GM12878 (cell line): ENCODE results near the gene PPP3CB. TPM values are rescaled to one million over a fixed set of nuclear protein-coding genes. Genes with fewer than 3 reads are reported as not detected.

Experiments used
- ASH2L ChIP-seq: fragments of 300-600, 200-600 bp; sonication (generic); IDR thresholded peaks from 2 replicates; pipeline ENCODE4 v1.6.1; 2017; ENCODE audit warnings: low read depth, mild to moderate bottlenecking, borderline replicate concordance
- GABPA ChIP-seq: IDR thresholded peaks from 2 replicates; pipeline ENCODE4 v1.6.1; 2014; ENCODE audit warnings: antibody characterized with exemption, low read depth, mild to moderate bottlenecking, inconsistent platforms
- MLLT1 ChIP-seq: fragments of 450-650 bp; IDR thresholded peaks from 2 replicates; pipeline ENCODE4 v1.6.1; 2016; ENCODE audit warnings: mild to moderate bottlenecking
- MTA3 ChIP-seq: IDR thresholded peaks from 2 replicates; pipeline ENCODE4 v1.6.1; 2012; ENCODE audit warnings: low read length, inconsistent platforms, borderline replicate concordance
- NR2C2 ChIP-seq: IDR thresholded peaks from 2 replicates; pipeline ENCODE4 v1.6.1; 2011; ENCODE audit warnings: borderline replicate concordance, low read depth; ENCODE audit not compliant: control insufficient read depth, insufficient read length
- POLR2AphosphoS2 ChIP-seq: IDR thresholded peaks from 2 replicates; pipeline ENCODE4 v1.6.1; 2011; ENCODE audit warnings: low read depth, mild to moderate bottlenecking, low read length, improper control_type of control experiment, moderate library complexity
- SMAD1 ChIP-seq: fragments of 450-650 bp; IDR thresholded peaks from 2 replicates; pipeline ENCODE4 v1.6.1; 2018; ENCODE audit warnings: mild to moderate bottlenecking, low read depth; ENCODE audit not compliant: partially characterized antibody
- ZNF687 ChIP-seq: fragments of 450-650 bp; IDR thresholded peaks from 2 replicates; pipeline ENCODE4 v1.6.1; 2017; ENCODE audit warnings: mild to moderate bottlenecking, moderate library complexity
- polyA plus RNA-seq, 11 experiments: library from polyadenylated mRNA; depleted of rRNA in 4 of 11; unstranded in 6 of 11; stranded (reverse) in 5 of 11; fragments of >200 nt; fragmentation: Nextera tagmentation in 4 of 11; fragmentation: Illumina TruSeq in 1 of 11; extraction: Ambion mirVana in 4 of 11; extraction: Trizol in 1 of 11; gene quantifications; 1 replicate in 1 of 11; 2 replicates in 10 of 11; pipeline versions ENCODE4 v1.2.1 to v1.2.3, GENCODE V29; 2011 to 2016; ENCODE audit warnings: inconsistent platforms in 2 of 11, missing spikeins in 2 of 11, low read depth in 1 of 11
- total RNA-seq, 4 experiments: library from RNA; depleted of rRNA in 3 of 4; stranded (reverse); fragments of >200 nt in 3 of 4; fragmentation: Illumina TruSeq in 1 of 4; extraction: Trizol in 1 of 4; gene quantifications; 2 replicates each; pipeline versions ENCODE4 v1.2.1 to v1.2.3, GENCODE V29; 2013 to 2021

PPP3CB gene
- total and polyA plus RNA-seq, 10 of the 15 experiments (the other 5 are each of a cell fraction or from before 2014, with no cell fraction given), result 11.4 to 46.4 (median 19.3) TPM

GRCh38 chr10:73469579-73469978 is 26.2 kb downstream of the PPP3CB start (continued):
- TF ChIP-seq MLLT1 (no peak), MTA3 (no peak), GABPA (no peak), ZNF687 (no peak), SMAD1 (no peak), POLR2AphosphoS2 (no peak), NR2C2 (no peak), ASH2L (no peak)
